BE2C (cell line): ENCODE data around the gene ABHD12B.

ENCODE experiments used
- DNase-seq: peaks from one replicate; pipeline ENCODE4 v3.0.0-alpha.2; 2020
- H3K27me3 ChIP-seq: fragments of 250-450 bp; sonication (Bioruptor Pico); 2 replicates; pipeline ENCODE4 v1.5.1; 2020; ENCODE audit warnings: mild to moderate bottlenecking
- H3K36me3 ChIP-seq: fragments of 250-450 bp; sonication (Bioruptor Pico); 2 replicates; pipeline ENCODE4 v1.5.1; 2020; ENCODE audit warnings: mild to moderate bottlenecking
- H3K4me1 ChIP-seq: fragments of 250-450 bp; sonication (Bioruptor Pico); 2 replicates; pipeline ENCODE4 v1.5.1; 2020
- H3K4me3 ChIP-seq: 2 replicates; pipeline ENCODE4 v1.5.1; 2011; ENCODE audit warnings: low read depth, low read length
- H3K9me3 ChIP-seq: fragments of 250-450 bp; sonication (Bioruptor Pico); 2 replicates; pipeline ENCODE4 v1.5.1; 2020
- TF ChIP-seq, protein P1 (sequence below): IDR thresholded peaks from 2 replicates; pipeline ENCODE4 v1.5.1; 2012; ENCODE audit warnings: mild to moderate bottlenecking, low read depth, low read length

The ABHD12B gene

GRCh38 chr14:50837850-50838470, 33.9 kb upstream of the ABHD12B start:
- Histone ChIP-seq H3K4me3 (no peak overlapping the region), H3K9me3 (no peaks in the 10 kb centered on the region), H3K4me1 (no peaks in the 10 kb centered on the region), H3K36me3 (no peaks in the 10 kb centered on the region), H3K27me3 (no peaks in the 10 kb centered on the region)
- no peak for DNase-seq
- TF ChIP-seq, protein P1, sequence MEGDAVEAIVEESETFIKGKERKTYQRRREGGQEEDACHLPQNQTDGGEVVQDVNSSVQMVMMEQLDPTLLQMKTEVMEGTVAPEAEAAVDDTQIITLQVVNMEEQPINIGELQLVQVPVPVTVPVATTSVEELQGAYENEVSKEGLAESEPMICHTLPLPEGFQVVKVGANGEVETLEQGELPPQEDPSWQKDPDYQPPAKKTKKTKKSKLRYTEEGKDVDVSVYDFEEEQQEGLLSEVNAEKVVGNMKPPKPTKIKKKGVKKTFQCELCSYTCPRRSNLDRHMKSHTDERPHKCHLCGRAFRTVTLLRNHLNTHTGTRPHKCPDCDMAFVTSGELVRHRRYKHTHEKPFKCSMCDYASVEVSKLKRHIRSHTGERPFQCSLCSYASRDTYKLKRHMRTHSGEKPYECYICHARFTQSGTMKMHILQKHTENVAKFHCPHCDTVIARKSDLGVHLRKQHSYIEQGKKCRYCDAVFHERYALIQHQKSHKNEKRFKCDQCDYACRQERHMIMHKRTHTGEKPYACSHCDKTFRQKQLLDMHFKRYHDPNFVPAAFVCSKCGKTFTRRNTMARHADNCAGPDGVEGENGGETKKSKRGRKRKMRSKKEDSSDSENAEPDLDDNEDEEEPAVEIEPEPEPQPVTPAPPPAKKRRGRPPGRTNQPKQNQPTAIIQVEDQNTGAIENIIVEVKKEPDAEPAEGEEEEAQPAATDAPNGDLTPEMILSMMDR, result no peak

DNA sequence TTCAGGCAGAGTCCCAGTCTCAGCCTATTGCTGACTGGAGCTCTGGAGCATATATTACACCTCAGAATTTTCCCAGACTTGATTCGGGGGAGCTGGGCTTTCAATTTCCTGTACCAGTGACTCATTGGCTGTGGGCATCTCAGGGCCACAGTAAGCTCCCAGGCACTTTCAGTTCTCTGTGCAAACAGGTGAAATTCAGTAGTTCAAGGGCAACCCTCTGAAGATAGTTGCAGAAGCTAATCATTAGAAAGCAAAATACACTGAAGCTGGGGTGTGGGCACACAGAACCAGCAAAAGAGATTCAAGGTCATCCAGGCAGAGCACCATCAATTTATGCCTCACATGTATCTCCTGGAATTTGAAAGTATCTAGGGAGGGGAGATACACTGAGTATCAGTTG, 32.8 kb upstream of the ABHD12B start:
- H3K4me1 ChIP-seq, result no peaks in the 10 kb centered on the region
- DNase-seq, result no peak
- TF ChIP-seq, protein P1, result no peak
- no peaks in the 10 kb centered on the region for H3K36me3 ChIP-seq
- H3K27me3 ChIP-seq, result no peaks in the 10 kb centered on the region
- H3K9me3 ChIP-seq, result no peaks in the 10 kb centered on the region
- H3K4me3 ChIP-seq, result no peak overlapping the region

GRCh38 chr14:50839691-50840090, 32.2 kb upstream of the ABHD12B start:
- TF ChIP-seq, protein P1, result no peak
- H3K4me3 ChIP-seq, result no peak overlapping the region
- no peaks in the 10 kb centered on the region for H3K9me3 ChIP-seq
- no peaks in the 10 kb centered on the region for H3K4me1 ChIP-seq
- no peak for DNase-seq
- no peaks in the 10 kb centered on the region for H3K27me3 ChIP-seq
- H3K36me3 ChIP-seq, result no peaks in the 10 kb centered on the region

DNA sequence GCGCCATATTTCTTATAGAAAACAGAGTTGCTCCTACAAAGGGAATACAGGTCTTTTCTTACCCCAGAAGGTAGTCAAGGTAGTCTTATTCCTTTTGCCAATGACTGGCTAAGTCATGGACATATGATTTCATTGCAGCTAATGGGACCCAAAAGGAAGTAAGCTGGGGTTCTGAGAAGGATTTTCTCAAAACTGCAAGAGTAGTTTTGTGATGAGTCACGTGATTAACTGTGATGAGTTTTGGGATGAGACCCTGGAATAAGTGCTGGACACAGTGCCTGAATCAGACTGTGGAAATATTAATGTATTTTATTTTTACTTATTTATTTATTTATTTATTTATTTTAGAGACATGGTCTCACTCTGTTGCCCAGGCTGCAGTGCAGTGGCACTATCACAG, 27.5 kb upstream of the ABHD12B start:
- Histone ChIP-seq H3K9me3 (no peaks in the 10 kb centered on the region), H3K36me3 (no peaks in the 10 kb centered on the region), H3K4me1 (no peaks in the 10 kb centered on the region), H3K4me3 (no peak overlapping the region), H3K27me3 (no peaks in the 10 kb centered on the region)
- no peak for DNase-seq
- TF ChIP-seq, protein P1, result no peak

DNA sequence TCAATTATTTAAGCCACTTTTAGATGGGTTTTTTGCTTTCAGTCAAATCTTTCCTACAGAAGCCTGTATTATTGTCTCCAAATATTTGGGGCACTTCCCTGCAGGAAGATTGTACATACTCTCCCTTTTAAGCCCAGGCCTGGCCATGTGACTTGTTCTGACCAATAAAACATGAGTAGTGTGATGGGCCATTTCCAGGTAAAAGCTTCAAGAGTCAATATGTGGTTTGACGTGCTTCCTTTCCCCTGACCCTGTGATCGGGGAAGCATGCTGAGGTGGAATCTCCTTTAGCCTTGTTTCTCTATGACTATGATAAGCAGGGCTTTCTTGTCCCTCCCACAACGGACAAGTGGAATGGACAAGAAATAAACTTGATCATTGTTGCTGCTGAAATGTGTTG, 26.7 kb upstream of the ABHD12B start:
- Histone ChIP-seq H3K27me3 (no peaks in the 10 kb centered on the region), H3K4me1 (no peaks in the 10 kb centered on the region), H3K9me3 (no peaks in the 10 kb centered on the region), H3K4me3 (no peak overlapping the region), H3K36me3 (no peaks in the 10 kb centered on the region)
- TF ChIP-seq, protein P1, result no peak
- no peak for DNase-seq

- H3K36me3 ChIP-seq, result no peaks in the 10 kb centered on the region
- no peaks in the 10 kb centered on the region for H3K27me3 ChIP-seq
- H3K9me3 ChIP-seq, result no peaks in the 10 kb centered on the region
- DNase-seq, result no peak
- H3K4me1 ChIP-seq, result no peaks in the 10 kb centered on the region
- TF ChIP-seq, protein P1, result no peak
- H3K4me3 ChIP-seq, result no peak overlapping the region
These were observed 25.5 kb upstream of the ABHD12B start for GRCh38 chr14:50846226-50846880.
